ENCODE data around the gene NTRK2. TPM values are rescaled to one million over a fixed set of nuclear protein-coding genes. Genes with fewer than 3 reads are reported as not detected.
A peak's percentile ranks its signal among the peaks of the same experiment; 100 is the strongest.

Gene NTRK2
- polyA plus RNA-seq, 6 donors from 2014 or later, result not detected

- Mint-ChIP-seq H3K36me3 (no peaks in the 10 kb centered on the region), H3K4me3 (no peak overlapping the region), H3K4me1 (no peaks in the 10 kb centered on the region), H3K9me3 (peaks cover 0 to 2% (median 0%) of the 10 kb centered on the region in 7 donors), H3K27me3 (peaks cover 0 to 6% (median 5%) of the 10 kb centered on the region in 3 donors), H3K27ac (no peak overlapping the region)
- DNase-seq (no peak), ATAC-seq (ENCODE audit: low read depth in 2 of 2) (no peak)
Measured at GRCh38 chr9:84754881-84755280, 85.4 kb downstream of the NTRK2 start.

GRCh38 chr9:84755380-84755779 lies 85.9 kb downstream of the NTRK2 start:
- DNase-seq (no peak), ATAC-seq (ENCODE audit: low read depth in 2 of 2) (no peak)
- Mint-ChIP-seq H3K9me3 (peaks cover 0 to 2% (median 0%) of the 10 kb centered on the region in 7 donors), H3K27me3 (peaks cover 0 to 6% (median 5%) of the 10 kb centered on the region in 3 donors), H3K4me1 (no peaks in the 10 kb centered on the region), H3K36me3 (no peaks in the 10 kb centered on the region), H3K27ac (no peak overlapping the region), H3K4me3 (no peak overlapping the region)

DNA sequence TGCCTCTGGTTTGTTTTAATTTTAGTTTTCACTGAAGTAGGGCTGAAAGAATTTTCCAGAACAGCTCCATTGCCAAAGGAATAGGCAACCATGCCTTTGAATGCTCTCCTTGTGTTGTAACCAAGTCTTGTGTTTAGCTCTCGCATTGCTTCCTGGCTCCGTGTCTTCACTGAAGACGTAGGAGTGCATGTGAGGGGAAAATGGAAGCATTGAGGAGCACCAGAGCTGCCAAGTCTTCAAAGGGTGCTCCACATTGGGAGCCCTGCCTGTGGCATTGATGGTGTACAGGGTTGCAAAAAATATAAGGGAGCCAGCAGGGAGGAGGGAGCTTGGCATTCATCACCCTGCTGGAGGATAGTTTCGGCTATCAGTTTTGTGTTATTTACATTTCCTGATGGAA lies 86.6 kb downstream of the NTRK2 start:
- ATAC-seq (ENCODE audit: low read depth in 2 of 2) (no peak), DNase-seq (no peak)
- Mint-ChIP-seq H3K27me3 (peaks cover 0 to 10% (median 8%) of the 10 kb centered on the region in 3 donors), H3K9me3 (no peaks in the 10 kb centered on the region), H3K4me3 (no peak overlapping the region), H3K36me3 (no peaks in the 10 kb centered on the region), H3K4me1 (no peaks in the 10 kb centered on the region), H3K27ac (no peak overlapping the region)

GRCh38 chr9:84756731-84757130 lies 87.2 kb downstream of the NTRK2 start:
- H3K36me3 Mint-ChIP-seq, result no peaks in the 10 kb centered on the region

GRCh38 chr9:84758817-84759216 lies 89.3 kb downstream of the NTRK2 start:
- H3K4me3 Mint-ChIP-seq, result no peak overlapping the region
- no peak overlapping the region for H3K27ac Mint-ChIP-seq
- H3K27me3 Mint-ChIP-seq, result peaks cover 0 to 22% (median 5%) of the 10 kb centered on the region in 3 donors
- H3K9me3 Mint-ChIP-seq, result peaks cover 0 to 9% (median 3%) of the 10 kb centered on the region in 7 donors
- DNase-seq, result no peak
- no peak for ATAC-seq (ENCODE audit: low read depth in 2 of 2)
- H3K36me3 Mint-ChIP-seq, result no peaks in the 10 kb centered on the region
- no peaks in the 10 kb centered on the region for H3K4me1 Mint-ChIP-seq

More at GRCh38 chr9:84756731-84757130, 87.2 kb downstream of the NTRK2 start:
- Mint-ChIP-seq H3K9me3 (peaks cover 0 to 2% (median 0%) of the 10 kb centered on the region in 7 donors), H3K4me1 (no peaks in the 10 kb centered on the region), H3K27me3 (peaks cover 0 to 12% (median 11%) of the 10 kb centered on the region in 3 donors), H3K4me3 (no peak overlapping the region), H3K27ac (no peak overlapping the region)
- DNase-seq (no peak), ATAC-seq (ENCODE audit: low read depth in 2 of 2) (no peak)

- Mint-ChIP-seq H3K4me1 (no peaks in the 10 kb centered on the region), H3K27me3 (peaks cover 0 to 24% (median 5%) of the 10 kb centered on the region in 3 donors), H3K27ac (no peak overlapping the region), H3K9me3 (peaks cover 0 to 9% (median 3%) of the 10 kb centered on the region in 7 donors), H3K36me3 (no peaks in the 10 kb centered on the region), H3K4me3 (no peak overlapping the region)
- no peak for DNase-seq
- ATAC-seq (ENCODE audit: low read depth in 2 of 2), result no peak
Measured at GRCh38 chr9:84759300-84759750, 89.8 kb downstream of the NTRK2 start.

- no peaks in the 10 kb centered on the region for H3K36me3 Mint-ChIP-seq
- no peak for DNase-seq
- peaks cover 0 to 9% (median 3%) of the 10 kb centered on the region in 7 donors for H3K9me3 Mint-ChIP-seq
- peaks cover 0 to 26% (median 5%) of the 10 kb centered on the region in 3 donors for H3K27me3 Mint-ChIP-seq
- ATAC-seq (ENCODE audit: low read depth in 2 of 2), result no peak
- no peak overlapping the region for H3K27ac Mint-ChIP-seq
- H3K4me3 Mint-ChIP-seq, result no peak overlapping the region
- no peaks in the 10 kb centered on the region for H3K4me1 Mint-ChIP-seq
Measured at GRCh38 chr9:84759804-84760203, 90.3 kb downstream of the NTRK2 start.

GRCh38 chr9:84761137-84761808 lies 91.7 kb downstream of the NTRK2 start:
- peaks cover 0 to 27% (median 5%) of the 10 kb centered on the region in 3 donors for H3K27me3 Mint-ChIP-seq
- DNase-seq (no peak), ATAC-seq (ENCODE audit: low read depth in 2 of 2) (no peak)
- no peak overlapping the region for H3K4me3 Mint-ChIP-seq
- no peaks in the 10 kb centered on the region for H3K4me1 Mint-ChIP-seq
- H3K27ac Mint-ChIP-seq, result no peak overlapping the region
- H3K36me3 Mint-ChIP-seq, result no peaks in the 10 kb centered on the region
- peaks cover 0 to 9% (median 3%) of the 10 kb centered on the region in 7 donors for H3K9me3 Mint-ChIP-seq

- no peak for DNase-seq
- H3K27me3 Mint-ChIP-seq, result peaks cover 6 to 8% (median 8%) of the 10 kb centered on the region in 3 donors
- H3K4me3 Mint-ChIP-seq, result no peak overlapping the region
- no peak overlapping the region for H3K27ac Mint-ChIP-seq
- H3K36me3 Mint-ChIP-seq, result no peaks in the 10 kb centered on the region
- no peak for ATAC-seq (ENCODE audit: low read depth in 2 of 2)
- peaks cover 0 to 5% (median 0%) of the 10 kb centered on the region in 7 donors for H3K9me3 Mint-ChIP-seq
- no peaks in the 10 kb centered on the region for H3K4me1 Mint-ChIP-seq
Measured at GRCh38 chr9:84772511-84772910, 103.0 kb downstream of the NTRK2 start.

DNA sequence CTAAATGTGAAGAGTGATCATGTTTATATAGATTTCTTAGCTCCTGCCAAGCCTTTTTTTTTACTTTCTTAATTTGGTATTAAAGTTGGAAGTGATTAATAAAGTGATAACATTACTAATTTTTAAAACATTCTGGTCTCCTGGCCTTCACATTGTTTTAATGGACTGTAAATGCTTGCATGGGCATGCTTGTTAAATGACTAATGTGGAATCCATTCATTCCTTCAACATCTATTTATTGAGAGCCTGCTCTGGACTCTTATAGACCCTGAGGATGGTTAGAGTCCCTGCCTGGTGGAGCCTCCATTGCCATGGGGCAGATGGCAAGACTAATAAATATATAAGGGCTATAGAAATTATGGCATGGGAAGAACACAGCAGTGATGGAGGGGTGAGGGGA lies 103.5 kb downstream of the NTRK2 start:
- Mint-ChIP-seq H3K27ac (no peak overlapping the region), H3K27me3 (peaks cover 6 to 8% (median 8%) of the 10 kb centered on the region in 3 donors), H3K9me3 (peaks cover 0 to 5% (median 0%) of the 10 kb centered on the region in 7 donors), H3K4me1 (no peaks in the 10 kb centered on the region), H3K4me3 (no peak overlapping the region), H3K36me3 (no peaks in the 10 kb centered on the region)
- DNase-seq (no peak), ATAC-seq (ENCODE audit: low read depth in 2 of 2) (no peak)

DNA sequence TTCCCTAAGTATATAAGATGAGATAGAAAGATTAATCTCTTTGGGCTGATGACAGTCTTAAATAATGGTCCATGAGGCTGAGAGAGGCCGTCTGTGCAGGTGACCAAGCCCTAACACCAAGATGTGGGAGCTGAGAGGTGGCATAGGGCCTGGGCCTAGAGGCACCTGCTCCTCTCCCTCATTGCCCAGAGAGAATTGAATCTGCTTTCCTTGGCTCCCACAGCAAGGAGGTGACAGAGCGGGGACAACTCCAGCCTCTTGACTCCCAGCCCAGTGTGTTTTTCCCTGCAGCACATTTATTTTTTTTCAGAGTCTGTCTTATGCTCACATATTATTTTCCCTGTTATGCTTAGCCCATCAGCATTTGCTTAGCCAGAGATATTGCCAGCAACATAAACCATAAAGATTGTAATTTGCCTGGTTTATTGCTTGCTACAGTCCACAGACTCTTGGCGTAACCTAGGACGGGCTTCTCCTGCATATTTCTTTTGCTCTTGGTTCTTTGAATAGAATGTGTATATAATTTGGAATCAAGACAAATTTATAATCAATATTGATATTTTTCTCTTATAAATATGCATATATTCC lies 105.6 kb downstream of the NTRK2 start:
- Mint-ChIP-seq H3K4me3 (no peak overlapping the region), H3K27ac (peak overlapping the region in 1 of 6 donors; percentile 46), H3K9me3 (peaks cover 0 to 5% (median 0%) of the 10 kb centered on the region in 7 donors), H3K27me3 (peaks cover 6 to 8% (median 8%) of the 10 kb centered on the region in 3 donors), H3K4me1 (no peaks in the 10 kb centered on the region), H3K36me3 (no peaks in the 10 kb centered on the region)
- ATAC-seq (ENCODE audit: low read depth in 2 of 2) (no peak), DNase-seq (no peak)

DNA sequence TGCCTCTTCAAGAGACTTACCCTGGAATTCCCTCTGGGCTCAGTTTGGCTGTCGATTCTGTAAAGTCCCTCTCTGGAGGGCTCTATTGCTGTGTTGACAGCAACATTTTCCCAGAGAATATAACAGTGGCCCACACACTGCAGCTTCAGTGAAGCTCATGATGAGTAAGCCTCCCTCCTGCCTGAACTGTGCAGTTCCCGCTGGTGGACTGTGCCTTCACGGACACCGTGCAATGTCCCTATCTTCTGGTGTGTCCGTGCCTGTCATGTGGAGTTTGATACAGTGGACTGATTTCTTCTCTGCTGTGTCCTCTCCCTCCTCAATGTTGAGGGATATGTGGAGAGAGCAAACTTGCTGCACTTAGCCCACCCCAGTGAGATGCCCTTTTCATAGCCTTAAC lies 109.0 kb downstream of the NTRK2 start:
- no peak overlapping the region for H3K4me3 Mint-ChIP-seq
- H3K9me3 Mint-ChIP-seq, result peaks cover 0 to 5% (median 0%) of the 10 kb centered on the region in 7 donors
- H3K36me3 Mint-ChIP-seq, result no peaks in the 10 kb centered on the region
- H3K27me3 Mint-ChIP-seq, result peaks cover 5 to 20% (median 8%) of the 10 kb centered on the region in 3 donors
- DNase-seq (no peak), ATAC-seq (ENCODE audit: low read depth in 2 of 2) (no peak)
- no peaks in the 10 kb centered on the region for H3K4me1 Mint-ChIP-seq
- no peak overlapping the region for H3K27ac Mint-ChIP-seq

DNA sequence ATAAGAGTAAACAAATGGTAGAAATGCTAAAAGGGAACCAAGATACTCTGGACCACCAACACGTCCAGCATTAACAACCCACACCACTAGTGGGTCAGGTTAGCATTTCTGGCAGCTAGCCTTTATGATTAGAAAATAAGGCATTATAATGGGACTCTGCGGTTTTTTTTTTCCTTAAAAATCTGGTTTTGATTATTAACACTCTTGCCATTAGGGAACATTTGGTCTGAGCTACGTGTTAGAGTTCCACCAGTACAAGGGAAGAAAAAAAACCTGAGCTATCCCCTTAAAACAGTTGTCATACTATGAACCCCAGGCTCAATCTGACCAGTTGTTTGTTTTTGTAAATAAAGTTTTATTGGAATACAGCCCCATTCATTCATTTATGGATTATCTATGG lies 110.4 kb downstream of the NTRK2 start:
- DNase-seq (no peak), ATAC-seq (ENCODE audit: low read depth in 2 of 2) (no peak)
- Mint-ChIP-seq H3K36me3 (no peaks in the 10 kb centered on the region), H3K9me3 (peaks cover 0 to 5% (median 0%) of the 10 kb centered on the region in 7 donors), H3K4me3 (no peak overlapping the region), H3K27ac (no peak overlapping the region), H3K4me1 (no peaks in the 10 kb centered on the region), H3K27me3 (peaks cover 8 to 17% (median 9%) of the 10 kb centered on the region in 3 donors)

DNA sequence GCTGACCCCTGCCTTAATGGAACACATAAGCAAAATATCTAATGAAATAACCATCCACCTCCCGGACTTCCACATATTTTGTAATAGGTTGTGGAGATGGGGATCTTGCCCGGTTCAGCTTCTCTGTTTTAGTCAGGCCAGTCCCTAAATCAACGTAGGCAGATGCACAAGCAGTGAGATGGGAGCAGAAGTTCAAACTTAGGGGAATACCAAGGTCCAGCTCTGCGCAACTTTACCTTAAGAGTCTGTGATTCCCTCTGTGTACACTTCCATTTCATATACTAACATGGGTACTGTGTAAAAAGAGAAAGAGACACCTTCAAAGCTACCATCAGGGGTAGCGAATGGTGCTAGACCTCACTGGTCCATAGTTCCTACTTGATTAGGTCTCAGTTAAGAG lies 110.9 kb downstream of the NTRK2 start:
- DNase-seq, result no peak
- Mint-ChIP-seq H3K4me1 (no peaks in the 10 kb centered on the region), H3K4me3 (no peak overlapping the region), H3K27ac (no peak overlapping the region), H3K36me3 (no peaks in the 10 kb centered on the region), H3K27me3 (peaks cover 8 to 16% (median 9%) of the 10 kb centered on the region in 3 donors), H3K9me3 (peaks cover 0 to 5% (median 0%) of the 10 kb centered on the region in 7 donors)
- no peak for ATAC-seq (ENCODE audit: low read depth in 2 of 2)
